HG03354 (cell line): Measurements from ENCODE around the gene CANT1.
"Not testable (repeated sequence)": the region's sequence is repeated elsewhere in the genome, so short reads cannot be mapped to it uniquely, and the experiment has no call there.

ENCODE experiments used
- ATAC-seq: cut with Tn5 transposase; IDR thresholded peaks from one replicate; pipeline ENCODE4 v1.9.1; 2021; ENCODE audit warnings: mild to moderate bottlenecking; ENCODE audit not compliant: unreplicated experiment, poor library complexity, severe bottlenecking

Gene CANT1

GRCh38 chr17:78966910-78967600 is 42.5 kb downstream of the CANT1 start:
- ATAC-seq: no peak

- no peak for ATAC-seq
Measured at GRCh38 chr17:78966123-78966813, 43.3 kb downstream of the CANT1 start.

- ATAC-seq: no peak
Measured at GRCh38 chr17:78965491-78965924, 44.1 kb downstream of the CANT1 start.

- no peak for ATAC-seq
Measured at GRCh38 chr17:78963378-78963777, 46.2 kb downstream of the CANT1 start.

- ATAC-seq: not testable (repeated sequence)
Measured at GRCh38 chr17:78962984-78963348, 46.6 kb downstream of the CANT1 start.

GRCh38 chr17:78962345-78962983 is 47.1 kb downstream of the CANT1 start:
- ATAC-seq: no peak

GRCh38 chr17:78961571-78961970 is 48.0 kb downstream of the CANT1 start:
- no peak for ATAC-seq

- no peak for ATAC-seq
Measured at GRCh38 chr17:78960928-78961327, 48.6 kb downstream of the CANT1 start.

GRCh38 chr17:78959803-78960202 is 49.8 kb downstream of the CANT1 start:
- ATAC-seq: no peak

- no peak for ATAC-seq
Measured at GRCh38 chr17:78958641-78959127, 50.9 kb downstream of the CANT1 start.

- no peak for ATAC-seq
Measured at GRCh38 chr17:78957128-78957527, 52.4 kb downstream of the CANT1 start.

GRCh38 chr17:78956254-78956653 is 53.3 kb downstream of the CANT1 start:
- no peak for ATAC-seq

- no peak for ATAC-seq
Measured at GRCh38 chr17:78954684-78955083, 54.9 kb downstream of the CANT1 start.

GRCh38 chr17:78953356-78954350 is 55.9 kb downstream of the CANT1 start:
- ATAC-seq: no peak

GRCh38 chr17:78952706-78953105 is 56.9 kb downstream of the CANT1 start:
- no peak for ATAC-seq

- ATAC-seq: no peak
Measured at GRCh38 chr17:78951967-78952551, 57.5 kb downstream of the CANT1 start.

GRCh38 chr17:78950870-78951269 is 58.7 kb downstream of the CANT1 start:
- no peak for ATAC-seq

- no peak for ATAC-seq
Measured at GRCh38 chr17:78947235-78948149, 62.1 kb downstream of the CANT1 start.
